Neuronal stem cell (in vitro differentiated cells): Measurements from ENCODE around the gene SERPINH1.

Experiments used
- DNase-seq: peaks from one replicate; pipeline ENCODE4 v3.0.0-alpha.2; 2013; ENCODE audit warnings: low spot score
- H2AFZ ChIP-seq: one replicate; pipeline ENCODE4 v1.6.1; 2013; ENCODE audit warnings: mild to moderate bottlenecking, low read length, inconsistent platforms
- H2AK5ac ChIP-seq: 2 replicates; pipeline ENCODE4 v1.6.1; 2013; ENCODE audit warnings: low read depth, mild to moderate bottlenecking, inconsistent platforms, low read length, moderate library complexity, mixed read lengths
- H2BK120ac ChIP-seq: 2 replicates; pipeline ENCODE4 v1.6.1; 2013; ENCODE audit warnings: low read depth, mild to moderate bottlenecking, inconsistent platforms, low read length, moderate library complexity, mixed read lengths
- H2BK12ac ChIP-seq: one replicate; pipeline ENCODE4 v1.6.1; 2013; ENCODE audit warnings: low read length, inconsistent platforms
- H2BK15ac ChIP-seq: 2 replicates; pipeline ENCODE4 v1.6.1; 2013; ENCODE audit warnings: mild to moderate bottlenecking, low read length, inconsistent platforms, mixed read lengths
- H2BK5ac ChIP-seq: one replicate; pipeline ENCODE4 v1.6.1; 2013; ENCODE audit warnings: inconsistent platforms, mild to moderate bottlenecking, low read length, moderate library complexity
- H3K14ac ChIP-seq: one replicate; pipeline ENCODE4 v1.6.1; 2013; ENCODE audit warnings: low read length, inconsistent platforms
- H3K18ac ChIP-seq: 2 replicates; pipeline ENCODE4 v1.6.1; 2013; ENCODE audit warnings: low read length, inconsistent platforms
- H3K23ac ChIP-seq: 2 replicates; pipeline ENCODE4 v1.6.1; 2013; ENCODE audit warnings: low read depth, mild to moderate bottlenecking, mixed read lengths, low read length, inconsistent platforms; ENCODE audit not compliant: poor library complexity
- H3K27ac ChIP-seq: replicated peaks from 3 replicates; pipeline ENCODE4 v1.5.1; 2013; ENCODE audit warnings: low read length, inconsistent platforms
- H3K27me3 ChIP-seq, 3 experiments: 2 replicates each; pipeline ENCODE4 v1.6.1; 2013; ENCODE audit warnings: low read length in 3 of 3, mild to moderate bottlenecking in 2 of 3, inconsistent platforms in 1 of 3, low read depth in 1 of 3, mixed read lengths in 1 of 3, moderate library complexity in 1 of 3; ENCODE audit not compliant: control insufficient read depth in 3 of 3, insufficient read depth in 3 of 3
- H3K36me3 ChIP-seq, 2 donors: replicated peaks in 1 of 2; 2 replicates each; pipeline ENCODE4 v1.6.1; 2013; ENCODE audit warnings: low read length in 2 of 2; ENCODE audit not compliant: control insufficient read depth in 2 of 2, insufficient read depth in 2 of 2
- H3K4ac ChIP-seq: 2 replicates; pipeline ENCODE4 v1.6.1; 2013; ENCODE audit warnings: inconsistent platforms, mild to moderate bottlenecking, low read length, moderate library complexity
- H3K4me1 ChIP-seq, 2 donors: 1 replicate in 1 of 2; 2 replicates in 1 of 2; pipeline ENCODE4 v1.6.1; 2013; ENCODE audit warnings: low read length in 2 of 2, low read depth in 1 of 2; ENCODE audit not compliant: control insufficient read depth in 2 of 2, insufficient read depth in 1 of 2
- H3K4me2 ChIP-seq: one replicate; pipeline ENCODE4 v1.6.1; 2013; ENCODE audit warnings: mild to moderate bottlenecking, low read length, inconsistent platforms; ENCODE audit not compliant: insufficient read depth, poor library complexity, severe bottlenecking
- H3K4me3 ChIP-seq, 2 donors: 2 replicates each; pipeline ENCODE4 v1.5.1; 2013; ENCODE audit warnings: low read length in 2 of 2, mild to moderate bottlenecking in 2 of 2, inconsistent platforms in 1 of 2, moderate library complexity in 1 of 2
- H3K79me1 ChIP-seq: one replicate; pipeline ENCODE4 v1.6.1; 2013; ENCODE audit warnings: low read depth, mild to moderate bottlenecking, inconsistent platforms, low read length, moderate library complexity
- H3K9ac ChIP-seq: one replicate; pipeline ENCODE4 v1.6.1; 2013; ENCODE audit warnings: mild to moderate bottlenecking, low read depth, low read length, inconsistent platforms; ENCODE audit not compliant: poor library complexity
- H3K9me3 ChIP-seq, 2 donors: replicated peaks in 1 of 2; 2 replicates each; pipeline versions ENCODE3 to v1.6.1; 2013; ENCODE audit warnings: low read length in 2 of 2, mild to moderate bottlenecking in 2 of 2, inconsistent platforms in 1 of 2, low read depth in 1 of 2, mixed read lengths in 1 of 2, moderate library complexity in 1 of 2; ENCODE audit not compliant: control insufficient read depth in 2 of 2, insufficient read depth in 1 of 2
- H4K8ac ChIP-seq: one replicate; pipeline ENCODE4 v1.6.1; 2013; ENCODE audit warnings: low read depth, mild to moderate bottlenecking, inconsistent platforms, low read length, moderate library complexity
- H4K91ac ChIP-seq: one replicate; pipeline ENCODE4 v1.6.1; 2013; ENCODE audit warnings: low read length, low read depth, mild to moderate bottlenecking, inconsistent platforms; ENCODE audit not compliant: poor library complexity
- WGBS, 2 donors: extraction: QIAGEN DNeasy Blood & Tissue Kit; methylation state at CpG; one replicate each; pipeline ENCODE4 v1.1.7; 2013; ENCODE audit warnings: missing lambda C conversion rate in 2 of 2, mixed read lengths in 1 of 2; ENCODE audit not compliant: insufficient read length in 2 of 2, insufficient replicate concordance in 1 of 2; ENCODE audit errors: extremely low coverage in 2 of 2; 5-methylcytosine and 5-hydroxymethylcytosine counted together

Gene SERPINH1

GRCh38 chr11:75595429-75595828 is 33.4 kb downstream of the SERPINH1 start:
- no peak overlapping the region for H3K14ac ChIP-seq
- no peak overlapping the region for H2AFZ ChIP-seq
- no peak overlapping the region for H3K4me2 ChIP-seq
- H3K23ac ChIP-seq = no peak overlapping the region
- no peak overlapping the region for H2BK120ac ChIP-seq
- WGBS, 2 donors = no CpG with 5 or more reads among the region's 2 CpGs
- H3K36me3 ChIP-seq = no peaks in the 10 kb centered on the region
- H4K8ac ChIP-seq = no peak overlapping the region
- H3K18ac ChIP-seq = no peak overlapping the region
- H3K9me3 ChIP-seq = no peaks in the 10 kb centered on the region
- H3K9ac ChIP-seq = no peak overlapping the region
- H2BK15ac ChIP-seq = no peak overlapping the region
- H3K4ac ChIP-seq = no peak overlapping the region
- no peaks in the 10 kb centered on the region for H3K79me1 ChIP-seq
- no peak overlapping the region for H4K91ac ChIP-seq
- H3K4me3 ChIP-seq = no peak overlapping the region
- no peak for DNase-seq
- H2BK12ac ChIP-seq = no peak overlapping the region
- H3K27me3 ChIP-seq = no peaks in the 10 kb centered on the region
- H3K27ac ChIP-seq = no peak overlapping the region
- no peak overlapping the region for H2AK5ac ChIP-seq
- no peak overlapping the region for H2BK5ac ChIP-seq
- H3K4me1 ChIP-seq = peaks cover 7 to 13% of the 10 kb centered on the region in 2 donors

- Histone ChIP-seq H3K23ac (no peak overlapping the region), H3K14ac (no peak overlapping the region), H3K4ac (no peak overlapping the region), H3K4me3 (no peak overlapping the region), H3K27ac (no peak overlapping the region), H3K36me3 (peaks cover 0 to 5% of the 10 kb centered on the region in 2 donors), H4K8ac (no peak overlapping the region), H3K9me3 (no peaks in the 10 kb centered on the region), H3K79me1 (no peaks in the 10 kb centered on the region), H2AK5ac (no peak overlapping the region), H2AFZ (no peak overlapping the region), H3K4me2 (no peak overlapping the region), H2BK12ac (no peak overlapping the region), H3K18ac (no peak overlapping the region), H2BK5ac (no peak overlapping the region), H3K4me1 (peaks cover 7 to 13% of the 10 kb centered on the region in 2 donors), H2BK15ac (no peak overlapping the region), H4K91ac (no peak overlapping the region), H2BK120ac (no peak overlapping the region), H3K27me3 (no peaks in the 10 kb centered on the region), H3K9ac (no peak overlapping the region)
- DNase-seq = no peak
- no CpG with 5 or more reads among the region's 4 CpGs for WGBS, 2 donors
These were observed 34.9 kb downstream of the SERPINH1 start for GRCh38 chr11:75596914-75597313.

- H3K14ac ChIP-seq = no peak overlapping the region
- WGBS, 2 donors = no CpG with 5 or more reads among the region's 4 CpGs
- H3K4ac ChIP-seq = no peak overlapping the region
- no peak overlapping the region for H2AFZ ChIP-seq
- peaks cover 7 to 13% of the 10 kb centered on the region in 2 donors for H3K4me1 ChIP-seq
- peaks cover 0 to 13% of the 10 kb centered on the region in 2 donors for H3K36me3 ChIP-seq
- no peak overlapping the region for H2BK5ac ChIP-seq
- H4K8ac ChIP-seq = no peak overlapping the region
- H4K91ac ChIP-seq = no peak overlapping the region
- H3K79me1 ChIP-seq = no peaks in the 10 kb centered on the region
- H3K23ac ChIP-seq = no peak overlapping the region
- peak; percentile 29 for DNase-seq
- no peak overlapping the region for H2BK12ac ChIP-seq
- no peaks in the 10 kb centered on the region for H3K9me3 ChIP-seq
- H3K27me3 ChIP-seq = no peaks in the 10 kb centered on the region
- no peak overlapping the region for H3K4me2 ChIP-seq
- H3K18ac ChIP-seq = no peak overlapping the region
- no peak overlapping the region for H2AK5ac ChIP-seq
- no peak overlapping the region for H3K4me3 ChIP-seq
- no peak overlapping the region for H3K9ac ChIP-seq
- no peak overlapping the region for H2BK120ac ChIP-seq
- H2BK15ac ChIP-seq = no peak overlapping the region
- H3K27ac ChIP-seq = no peak overlapping the region
These were observed 35.6 kb downstream of the SERPINH1 start for GRCh38 chr11:75597636-75598035.

- no peak for DNase-seq
- peaks cover 7 to 13% of the 10 kb centered on the region in 2 donors for H3K4me1 ChIP-seq
- H2AFZ ChIP-seq = no peak overlapping the region
- no peak overlapping the region for H2BK12ac ChIP-seq
- H3K4me3 ChIP-seq = no peak overlapping the region
- H2BK15ac ChIP-seq = peak overlapping the region; percentile 8
- no peak overlapping the region for H3K14ac ChIP-seq
- no peak overlapping the region for H3K9ac ChIP-seq
- H2BK5ac ChIP-seq = no peak overlapping the region
- no peak overlapping the region for H2BK120ac ChIP-seq
- H2AK5ac ChIP-seq = no peak overlapping the region
- no peak overlapping the region for H3K18ac ChIP-seq
- H3K23ac ChIP-seq = no peak overlapping the region
- H3K27ac ChIP-seq = no peak overlapping the region
- H3K4me2 ChIP-seq = no peak overlapping the region
- H3K36me3 ChIP-seq = peaks cover 0 to 16% of the 10 kb centered on the region in 2 donors
- H4K8ac ChIP-seq = no peak overlapping the region
- H3K79me1 ChIP-seq = no peaks in the 10 kb centered on the region
- no peaks in the 10 kb centered on the region for H3K9me3 ChIP-seq
- H3K4ac ChIP-seq = no peak overlapping the region
- H3K27me3 ChIP-seq = no peaks in the 10 kb centered on the region
- no peak overlapping the region for H4K91ac ChIP-seq
These were observed 36.2 kb downstream of the SERPINH1 start for GRCh38 chr11:75598264-75598663.
